A549 treated with AZD9567 at 1 μM for 4 hours (cell line): ENCODE measurements around the gene OSBPL3. TPM values are rescaled to one million over a fixed set of nuclear protein-coding genes. Genes with fewer than 3 reads are reported as not detected.

Experiments used
- total RNA-seq: library from RNA; stranded (reverse); fragments of 200-300 nt; extraction: Qiagen RNA extraction; gene quantifications from 5 replicates; pipeline ENCODE4 v1.2.3, GENCODE V29; 2022; ENCODE audit not compliant: insufficient read depth

Gene OSBPL3
- 9.0 to 13.3 TPM (median 11.7 TPM) in 5 replicates for total RNA-seq

GRCh38 chr7:24979863-24980533 is at the start of gene OSBPL3:
Gene OSBPL3, minus strand, starts transcription at chr7:24980178. Its CDS starts 87,706 bp downstream, at chr7:24892472.

DNA sequence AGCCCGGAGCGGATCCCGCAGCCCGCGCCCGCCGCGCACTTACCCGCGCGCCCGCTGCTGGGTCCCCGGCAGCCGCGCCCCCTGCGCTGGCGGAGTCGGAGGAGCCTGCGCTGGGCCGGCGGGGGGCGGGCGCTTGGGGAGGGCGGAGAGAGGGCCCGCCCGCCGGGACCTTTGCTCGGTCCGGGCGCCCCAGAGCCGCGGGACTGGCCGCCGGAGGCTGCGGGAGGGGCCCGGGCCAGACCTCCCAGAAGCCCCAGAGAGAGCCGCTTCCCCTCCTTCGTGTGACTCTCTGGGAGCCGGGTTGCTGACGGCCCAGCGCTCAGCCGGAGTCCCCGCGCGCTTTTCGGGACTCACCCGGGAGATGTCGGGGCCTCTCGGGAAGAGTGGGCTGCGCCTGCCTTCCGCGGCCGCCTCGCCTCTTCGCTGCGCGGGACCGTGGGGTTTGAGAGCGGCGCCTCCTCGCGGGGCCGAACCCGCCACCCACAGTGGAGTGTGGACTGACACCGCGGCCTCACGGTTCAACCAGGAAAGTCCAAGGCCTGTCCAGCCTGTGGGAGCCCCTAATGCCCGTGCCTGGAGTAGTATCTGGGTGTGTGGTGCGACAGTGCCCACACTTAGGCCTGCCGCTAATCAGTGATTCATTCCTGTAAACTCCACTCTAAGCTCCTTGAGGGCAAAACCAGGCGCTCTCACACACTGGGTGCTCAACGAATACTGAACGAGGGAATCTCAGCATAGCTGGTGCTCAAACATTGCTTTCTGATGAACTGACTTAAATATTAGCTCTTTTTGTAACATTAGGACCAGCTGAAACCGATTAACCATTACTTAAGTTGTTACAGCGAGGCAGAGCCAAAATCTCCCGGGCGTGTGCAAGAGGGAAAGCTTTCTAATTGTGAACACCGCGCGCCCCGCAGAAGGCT is 222.4 kb downstream of the OSBPL3 start, which contains the start of gene GSDME:
TSS of gene GSDME (minus strand) at position 112 of the 923 bp plus-strand sequence. CDS start 7,690 bp downstream, outside the sequence.

Other genes starting within 250 kb of the OSBPL3 start
- 33.3 to 45.4 TPM (median 40.0 TPM) in 5 replicates for gene GSDME, start 222.7 kb downstream of the OSBPL3 start, total RNA-seq
- 238 to 294 TPM (median 261 TPM) in 5 replicates for gene CYCS, start 145.1 kb upstream of the OSBPL3 start, total RNA-seq
- not detected in 5 replicates for gene NPVF, start 248.3 kb upstream of the OSBPL3 start, total RNA-seq